ENCODE data around the gene ALDH7A1.

Gene ALDH7A1

GRCh38 chr5:126534553-126534952 lies 60.5 kb downstream of the ALDH7A1 start:
- CTCF ChIA-PET = interaction anchor here (1.3 to 19.5 kb wide), 6 partner anchors 9 to 195 kb away, joined by 3 to 369 read pairs (median 6); no protein-coding TSS in a partner anchor
- TF ChIP-seq, protein P1, sequence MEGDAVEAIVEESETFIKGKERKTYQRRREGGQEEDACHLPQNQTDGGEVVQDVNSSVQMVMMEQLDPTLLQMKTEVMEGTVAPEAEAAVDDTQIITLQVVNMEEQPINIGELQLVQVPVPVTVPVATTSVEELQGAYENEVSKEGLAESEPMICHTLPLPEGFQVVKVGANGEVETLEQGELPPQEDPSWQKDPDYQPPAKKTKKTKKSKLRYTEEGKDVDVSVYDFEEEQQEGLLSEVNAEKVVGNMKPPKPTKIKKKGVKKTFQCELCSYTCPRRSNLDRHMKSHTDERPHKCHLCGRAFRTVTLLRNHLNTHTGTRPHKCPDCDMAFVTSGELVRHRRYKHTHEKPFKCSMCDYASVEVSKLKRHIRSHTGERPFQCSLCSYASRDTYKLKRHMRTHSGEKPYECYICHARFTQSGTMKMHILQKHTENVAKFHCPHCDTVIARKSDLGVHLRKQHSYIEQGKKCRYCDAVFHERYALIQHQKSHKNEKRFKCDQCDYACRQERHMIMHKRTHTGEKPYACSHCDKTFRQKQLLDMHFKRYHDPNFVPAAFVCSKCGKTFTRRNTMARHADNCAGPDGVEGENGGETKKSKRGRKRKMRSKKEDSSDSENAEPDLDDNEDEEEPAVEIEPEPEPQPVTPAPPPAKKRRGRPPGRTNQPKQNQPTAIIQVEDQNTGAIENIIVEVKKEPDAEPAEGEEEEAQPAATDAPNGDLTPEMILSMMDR (IDR thresholded peaks at IDR 0.05; ENCODE audit: insufficient read depth, low read length, missing control alignments) = no peak

GRCh38 chr5:126531543-126532120 lies 63.4 kb downstream of the ALDH7A1 start:
- TF ChIP-seq, protein P1 (IDR thresholded peaks at IDR 0.05; ENCODE audit: insufficient read depth, low read length, missing control alignments) = no peak
- no peak overlapping the region for H3K4me3 ChIP-seq (ENCODE audit: low read depth, low read length)
- POLR2A ChIA-PET = no interaction called here
- CTCF ChIA-PET = interaction anchor here (0.6 to 19.5 kb wide), 11 partner anchors 7 to 192 kb away, joined by 3 to 369 read pairs (median 4); partner anchors contain the start of gene ALDH7A1
- no peak for DNase-seq (ENCODE audit: low read depth, low spot score)

More at GRCh38 chr5:126534553-126534952, 60.5 kb downstream of the ALDH7A1 start:
- H3K4me3 ChIP-seq (ENCODE audit: low read depth, low read length) = no peak overlapping the region
- DNase-seq (ENCODE audit: low read depth, low spot score) = no peak
- POLR2A ChIA-PET = no interaction called here

DNA sequence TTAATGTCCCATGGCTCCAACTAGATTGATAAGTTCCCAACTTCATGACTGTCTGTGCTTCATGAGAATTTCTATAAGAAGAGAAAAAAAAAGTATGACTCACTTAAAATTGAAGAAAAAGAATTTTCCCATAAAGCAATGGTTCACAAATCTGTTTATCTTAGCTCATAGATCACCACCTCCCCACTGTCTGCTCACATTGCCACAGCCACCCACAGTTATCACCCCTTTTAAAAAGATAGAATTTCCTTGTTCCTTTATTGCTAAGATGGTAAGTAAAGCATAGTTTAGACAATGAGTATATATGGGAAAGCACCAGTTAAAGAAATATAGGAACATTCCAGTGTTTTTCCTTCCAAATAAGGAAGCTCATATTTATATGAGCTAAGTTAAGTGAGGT lies 67.1 kb downstream of the ALDH7A1 start:
- TF ChIP-seq, protein P1 (IDR thresholded peaks at IDR 0.05; ENCODE audit: insufficient read depth, low read length, missing control alignments) = no peak
- peak; percentile 81 for DNase-seq (ENCODE audit: low read depth, low spot score)
- H3K4me3 ChIP-seq (ENCODE audit: low read depth, low read length) = no peak overlapping the region
- CTCF ChIA-PET = interaction anchor here (1.2 to 2.8 kb wide), 9 partner anchors 8 to 189 kb away, joined by 3 to 16 read pairs (median 4); partner anchors contain the start of gene PHAX
- POLR2A ChIA-PET = interaction anchor here (0.6 kb wide), 1 partner anchor 35 kb away, joined by 3 read pairs; no protein-coding TSS in a partner anchor

DNA sequence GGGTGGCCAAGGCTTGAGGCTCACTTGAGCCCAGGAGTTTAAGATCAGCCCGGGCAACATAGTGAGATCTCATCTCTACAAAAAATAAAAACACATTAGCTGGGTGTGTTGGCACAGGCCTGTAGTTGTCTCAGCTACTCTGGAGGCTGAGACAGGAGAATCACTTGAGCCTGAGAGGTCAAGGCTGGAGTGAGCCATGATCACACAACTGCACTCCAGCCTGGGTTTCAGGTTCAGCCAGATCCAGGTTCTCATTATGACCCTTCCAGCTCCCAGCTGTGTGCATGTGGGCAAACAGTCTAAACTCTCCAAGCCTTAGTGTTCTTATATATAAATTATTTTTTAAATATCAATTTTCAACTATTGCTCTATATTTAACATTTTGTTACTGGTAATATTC lies 67.9 kb downstream of the ALDH7A1 start:
- DNase-seq (ENCODE audit: low read depth, low spot score) = no peak
- TF ChIP-seq, protein P1 (IDR thresholded peaks at IDR 0.05; ENCODE audit: insufficient read depth, low read length, missing control alignments) = no peak
- ChIA-PET CTCF (interaction anchor here (1.2 to 2.8 kb wide), 7 partner anchors 9 to 178 kb away, joined by 3 to 16 read pairs (median 4); partner anchors contain the start of gene PHAX), POLR2A (no interaction called here)
- no peak overlapping the region for H3K4me3 ChIP-seq (ENCODE audit: low read depth, low read length)

- H3K4me3 ChIP-seq (ENCODE audit: low read depth, low read length) = no peak overlapping the region
- CTCF ChIA-PET = interaction anchor here (2.8 kb wide), 1 partner anchor 173 kb away, joined by 16 read pairs; no protein-coding TSS in a partner anchor
- POLR2A ChIA-PET = no interaction called here
- TF ChIP-seq, protein P1 (IDR thresholded peaks at IDR 0.05; ENCODE audit: insufficient read depth, low read length, missing control alignments) = no peak
- no peak for DNase-seq (ENCODE audit: low read depth, low spot score)
These were observed 68.5 kb downstream of the ALDH7A1 start for GRCh38 chr5:126526493-126526892.

GRCh38 chr5:126525630-126526245 lies 69.3 kb downstream of the ALDH7A1 start:
- H3K4me3 ChIP-seq (ENCODE audit: low read depth, low read length) = no peak overlapping the region
- ChIA-PET CTCF (interaction anchor here (1.4 to 2.8 kb wide), 2 partner anchors 13 to 172 kb away, joined by 3 to 16 read pairs; no protein-coding TSS in a partner anchor), POLR2A (no interaction called here)
- DNase-seq (ENCODE audit: low read depth, low spot score) = no peak
- TF ChIP-seq, protein P1 (IDR thresholded peaks at IDR 0.05; ENCODE audit: insufficient read depth, low read length, missing control alignments) = no peak
